ENCODE data around the gene NTRK2. TPM values are rescaled to one million over a fixed set of nuclear protein-coding genes. Genes with fewer than 3 reads are reported as not detected.

NTRK2 gene
- total RNA-seq, 1 experiment from 2014 or later, result not detected

DNA sequence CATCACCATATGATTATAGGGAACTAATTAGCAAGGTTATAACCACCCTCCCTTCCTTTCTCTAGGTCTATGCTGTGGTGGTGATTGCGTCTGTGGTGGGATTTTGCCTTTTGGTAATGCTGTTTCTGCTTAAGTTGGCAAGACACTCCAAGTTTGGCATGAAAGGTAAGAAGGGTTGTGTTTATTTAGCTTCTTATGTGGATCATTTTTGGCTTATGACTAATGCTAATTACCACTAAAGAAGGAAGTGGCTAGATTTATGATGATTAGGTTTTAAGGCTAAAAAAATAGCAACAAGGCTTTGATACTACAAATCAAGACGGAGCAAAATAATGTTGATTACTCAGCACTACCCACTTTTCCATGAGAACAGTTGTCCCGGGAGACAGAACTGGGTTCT, 82.4 kb downstream of the NTRK2 start:
- H3K27me3 ChIP-seq (ENCODE audit: insufficient read depth, low read length), result peaks cover 31% of the 10 kb centered on the region; the same call in 1 of the 2 replicates
- H3K79me2 ChIP-seq (ENCODE audit: insufficient read depth, low read length), result no peaks in the 10 kb centered on the region
- no peak overlapping the region for H3K9ac ChIP-seq (ENCODE audit: low read length)
- no peaks in the 10 kb centered on the region for H3K9me2 ChIP-seq (ENCODE audit: insufficient read depth)
- ATAC-seq (no peak), DNase-seq (ENCODE audit: low read depth, low spot score) (no peak)
- H3K27ac ChIP-seq (ENCODE audit: low read depth, low read length), result no peak overlapping the region
- RAD21 ChIA-PET (ENCODE audit: low non-redundant PET in 1 of 2, low total read pairs in 2 of 2, uncharacterized antibody in 2 of 2, unreplicated experiment in 2 of 2), result no interaction called here
- H3K36me3 ChIP-seq (ENCODE audit: control insufficient read depth in 1 of 2, insufficient read depth in 2 of 2, low read length in 2 of 2), result no peaks in the 10 kb centered on the region
- H3K4me3 ChIP-seq (replicated peaks in 1 of 2; ENCODE audit: low read depth in 1 of 2, low read length in 2 of 2), result no peak overlapping the region
- POLR2A ChIA-PET, result no interaction called here
- TF ChIP-seq REST (IDR thresholded peaks at IDR 0.05; ENCODE audit: low read depth) (no peak), JUND (IDR thresholded peaks at IDR 0.05) (no peak), ELF1 (IDR thresholded peaks at IDR 0.05; ENCODE audit: borderline replicate concordance, low read depth) (no peak), SP1 (IDR thresholded peaks at IDR 0.05; ENCODE audit: low read depth) (no peak), RAD21 (IDR thresholded peaks at IDR 0.05; ENCODE audit: low read depth) (no peak), SIN3A (IDR thresholded peaks at IDR 0.05; ENCODE audit: low read depth) (no peak)
- TF ChIP-seq, protein P1, sequence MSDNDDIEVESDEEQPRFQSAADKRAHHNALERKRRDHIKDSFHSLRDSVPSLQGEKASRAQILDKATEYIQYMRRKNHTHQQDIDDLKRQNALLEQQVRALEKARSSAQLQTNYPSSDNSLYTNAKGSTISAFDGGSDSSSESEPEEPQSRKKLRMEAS (IDR thresholded peaks at IDR 0.05), result no peak
- no peak overlapping the region for H2AFZ ChIP-seq (ENCODE audit: low read depth, low read length, poor library complexity, severe bottlenecking)
- CTCF ChIA-PET, result no interaction called here
- intact Hi-C loops (cut with micrococcal nuclease), result no loop called here
- no peaks in the 10 kb centered on the region for H3K9me3 ChIP-seq (ENCODE audit: control insufficient read depth in 1 of 2, insufficient read depth in 1 of 2, low read depth in 1 of 2, low read length in 2 of 2)
- no TSS peak for BruUV-seq (replicated peaks)
- no peaks in the 10 kb centered on the region for H3K4me1 ChIP-seq (ENCODE audit: control insufficient read depth in 1 of 2, insufficient read depth in 2 of 2, low read length in 2 of 2)
- H3K4me2 ChIP-seq (ENCODE audit: low read length), result no peak overlapping the region
- H4K20me1 ChIP-seq (ENCODE audit: insufficient read depth), result no peaks in the 10 kb centered on the region

GRCh38 chr9:84754461-84754860, 84.9 kb downstream of the NTRK2 start:
- no peaks in the 10 kb centered on the region for H3K9me3 ChIP-seq (ENCODE audit: control insufficient read depth in 1 of 2, insufficient read depth in 1 of 2, low read depth in 1 of 2, low read length in 2 of 2)
- no peak overlapping the region for H3K4me3 ChIP-seq (replicated peaks in 1 of 2; ENCODE audit: low read depth in 1 of 2, low read length in 2 of 2)
- intact Hi-C loops (cut with micrococcal nuclease), result no loop called here
- H3K27me3 ChIP-seq (ENCODE audit: insufficient read depth, low read length), result peaks cover 27% of the 10 kb centered on the region; the same call in 1 of the 2 replicates
- no peak overlapping the region for H2AFZ ChIP-seq (ENCODE audit: low read depth, low read length, poor library complexity, severe bottlenecking)
- no peaks in the 10 kb centered on the region for H3K4me1 ChIP-seq (ENCODE audit: control insufficient read depth in 1 of 2, insufficient read depth in 2 of 2, low read length in 2 of 2)
- H3K79me2 ChIP-seq (ENCODE audit: insufficient read depth, low read length), result no peaks in the 10 kb centered on the region
- no peaks in the 10 kb centered on the region for H4K20me1 ChIP-seq (ENCODE audit: insufficient read depth)
- no peaks in the 10 kb centered on the region for H3K9me2 ChIP-seq (ENCODE audit: insufficient read depth)
- ATAC-seq (no peak), DNase-seq (ENCODE audit: low read depth, low spot score) (no peak)
- ChIA-PET RAD21 (ENCODE audit: low non-redundant PET in 1 of 2, low total read pairs in 2 of 2, uncharacterized antibody in 2 of 2, unreplicated experiment in 2 of 2) (no interaction called here), CTCF (no interaction called here), POLR2A (no interaction called here)
- no peak overlapping the region for H3K27ac ChIP-seq (ENCODE audit: low read depth, low read length)
- no peak overlapping the region for H3K4me2 ChIP-seq (ENCODE audit: low read length)
- H3K9ac ChIP-seq (ENCODE audit: low read length), result no peak overlapping the region
- BruUV-seq (replicated peaks), result no TSS peak
- H3K36me3 ChIP-seq (ENCODE audit: control insufficient read depth in 1 of 2, insufficient read depth in 2 of 2, low read length in 2 of 2), result no peaks in the 10 kb centered on the region
- TF ChIP-seq POLR2A (IDR thresholded peaks at IDR 0.05; ENCODE audit: borderline replicate concordance, extremely low read depth, insufficient read depth, insufficient read length) (no peak), TCF7L2 (IDR thresholded peaks at IDR 0.05; ENCODE audit: borderline replicate concordance, extremely low read depth, insufficient read depth, insufficient read length) (no peak), ZFX (IDR thresholded peaks at IDR 0.05) (no peak), SP1 (IDR thresholded peaks at IDR 0.05; ENCODE audit: low read depth) (no peak), EZH2phosphoT487 (IDR thresholded peaks at IDR 0.05; ENCODE audit: borderline replicate concordance) (no peak), EZH2 (IDR thresholded peaks at IDR 0.05) (no peak), ATF3 (IDR thresholded peaks at IDR 0.05) (no peak), JUND (IDR thresholded peaks at IDR 0.05) (no peak), FOSL1 (IDR thresholded peaks at IDR 0.05; ENCODE audit: low read depth) (no peak), CEBPB (IDR thresholded peaks at IDR 0.05; ENCODE audit: low read depth) (no peak), ZNF274 (IDR thresholded peaks at IDR 0.05; ENCODE audit: low read depth, low read length) (no peak)
- TF ChIP-seq, protein P2, sequence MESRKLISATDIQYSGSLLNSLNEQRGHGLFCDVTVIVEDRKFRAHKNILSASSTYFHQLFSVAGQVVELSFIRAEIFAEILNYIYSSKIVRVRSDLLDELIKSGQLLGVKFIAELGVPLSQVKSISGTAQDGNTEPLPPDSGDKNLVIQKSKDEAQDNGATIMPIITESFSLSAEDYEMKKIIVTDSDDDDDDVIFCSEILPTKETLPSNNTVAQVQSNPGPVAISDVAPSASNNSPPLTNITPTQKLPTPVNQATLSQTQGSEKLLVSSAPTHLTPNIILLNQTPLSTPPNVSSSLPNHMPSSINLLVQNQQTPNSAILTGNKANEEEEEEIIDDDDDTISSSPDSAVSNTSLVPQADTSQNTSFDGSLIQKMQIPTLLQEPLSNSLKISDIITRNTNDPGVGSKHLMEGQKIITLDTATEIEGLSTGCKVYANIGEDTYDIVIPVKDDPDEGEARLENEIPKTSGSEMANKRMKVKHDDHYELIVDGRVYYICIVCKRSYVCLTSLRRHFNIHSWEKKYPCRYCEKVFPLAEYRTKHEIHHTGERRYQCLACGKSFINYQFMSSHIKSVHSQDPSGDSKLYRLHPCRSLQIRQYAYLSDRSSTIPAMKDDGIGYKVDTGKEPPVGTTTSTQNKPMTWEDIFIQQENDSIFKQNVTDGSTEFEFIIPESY (IDR thresholded peaks at IDR 0.05; ENCODE audit: extremely low read depth, insufficient replicate concordance, low read length), result no peak
- TF ChIP-seq, protein P1 (IDR thresholded peaks at IDR 0.05), result no peak

Measured in HCT116 (cell line).